Mesendoderm (in vitro differentiated cells): ENCODE data around the gene CDKN3.

Source experiments
- DNase-seq: peaks from one replicate; pipeline ENCODE4 v3.0.0; 2013
- H2AK5ac ChIP-seq: 2 replicates; pipeline ENCODE4 v1.6.1; 2013; ENCODE audit warnings: low read length, inconsistent platforms
- H2BK120ac ChIP-seq: 2 replicates; pipeline ENCODE4 v1.6.1; 2013; ENCODE audit warnings: low read depth, mild to moderate bottlenecking, low read length, moderate library complexity, mixed read lengths
- H2BK15ac ChIP-seq: replicated peaks from 2 replicates; pipeline ENCODE4 v1.6.1; 2013; ENCODE audit warnings: low read depth, mild to moderate bottlenecking, moderate library complexity
- H2BK5ac ChIP-seq: 2 replicates; pipeline ENCODE4 v1.6.1; 2013; ENCODE audit warnings: low read length, inconsistent platforms
- H3K18ac ChIP-seq: 2 replicates; pipeline ENCODE4 v1.6.1; 2013; ENCODE audit warnings: mild to moderate bottlenecking, low read length, mixed read lengths
- H3K23ac ChIP-seq: one replicate; pipeline ENCODE4 v1.6.1; 2013; ENCODE audit warnings: low read length
- H3K27ac ChIP-seq: 2 replicates; pipeline ENCODE4 v1.5.1; 2013; ENCODE audit warnings: low read depth, mild to moderate bottlenecking, inconsistent platforms, low read length, moderate library complexity
- H3K27me3 ChIP-seq: 2 replicates; pipeline ENCODE4 v1.6.1; 2013; ENCODE audit warnings: low read length, control low read depth, mild to moderate bottlenecking, inconsistent platforms; ENCODE audit not compliant: insufficient read depth, poor library complexity
- H3K36me3 ChIP-seq: 2 replicates; pipeline ENCODE4 v1.6.1; 2013; ENCODE audit warnings: low read length, inconsistent platforms; ENCODE audit not compliant: control insufficient read depth, insufficient read depth
- H3K4ac ChIP-seq: one replicate; pipeline ENCODE4 v1.6.1; 2013; ENCODE audit warnings: low read depth, mild to moderate bottlenecking, low read length, moderate library complexity
- H3K4me1 ChIP-seq: 2 replicates; pipeline ENCODE4 v1.6.1; 2013; ENCODE audit warnings: low read depth, low read length, inconsistent platforms; ENCODE audit not compliant: control insufficient read depth
- H3K4me2 ChIP-seq: 2 replicates; pipeline ENCODE4 v1.6.1; 2013; ENCODE audit warnings: low read length
- H3K4me3 ChIP-seq: 2 replicates; pipeline ENCODE4 v1.5.1; 2013; ENCODE audit warnings: mild to moderate bottlenecking, low read length
- H3K56ac ChIP-seq: one replicate; pipeline ENCODE4 v1.6.1; 2013; ENCODE audit warnings: low read length
- H3K79me1 ChIP-seq: 2 replicates; pipeline ENCODE4 v1.6.1; 2013; ENCODE audit warnings: low read length, inconsistent platforms
- H3K79me2 ChIP-seq: 2 replicates; pipeline ENCODE4 v1.6.1; 2013; ENCODE audit warnings: mild to moderate bottlenecking, low read length; ENCODE audit not compliant: control insufficient read depth, insufficient read depth
- H3K9ac ChIP-seq: 2 replicates; pipeline ENCODE4 v1.6.1; 2013; ENCODE audit warnings: low read length, inconsistent platforms
- H4K5ac ChIP-seq: one replicate; pipeline ENCODE4 v1.6.1; 2013; ENCODE audit warnings: low read length
- H4K8ac ChIP-seq: one replicate; pipeline ENCODE4 v1.6.1; 2013; ENCODE audit warnings: low read depth, mild to moderate bottlenecking, control low read depth, low read length, moderate library complexity
- WGBS: extraction: QIAGEN DNeasy Blood & Tissue Kit; methylation state at CpG from one replicate; pipeline ENCODE4 v1.1.7; 2013; ENCODE audit warnings: low lambda C conversion rate, missing lambda C conversion rate; ENCODE audit not compliant: insufficient coverage; ENCODE audit errors: extremely low coverage; 5-methylcytosine and 5-hydroxymethylcytosine counted together

CDKN3 gene

GRCh38 chr14:54446161-54446693, 49.4 kb downstream of the CDKN3 start:
- no peak overlapping the region for H3K9ac ChIP-seq
- H3K4me2 ChIP-seq = no peak overlapping the region
- no peak overlapping the region for H3K23ac ChIP-seq
- H3K79me1 ChIP-seq = no peaks in the 10 kb centered on the region
- H2BK5ac ChIP-seq = no peak overlapping the region
- H3K4me1 ChIP-seq = no peaks in the 10 kb centered on the region
- no CpG with 5 or more reads among the region's 5 CpGs for WGBS
- no peak overlapping the region for H3K18ac ChIP-seq
- no peak overlapping the region for H3K4ac ChIP-seq
- no peaks in the 10 kb centered on the region for H3K36me3 ChIP-seq
- H2BK120ac ChIP-seq = no peak overlapping the region
- H2BK15ac ChIP-seq = no peak overlapping the region
- H3K27ac ChIP-seq = no peak overlapping the region
- H4K5ac ChIP-seq = no peak overlapping the region
- H2AK5ac ChIP-seq = no peak overlapping the region
- H4K8ac ChIP-seq = no peak overlapping the region
- no peaks in the 10 kb centered on the region for H3K27me3 ChIP-seq
- H3K56ac ChIP-seq = no peak overlapping the region
- no peaks in the 10 kb centered on the region for H3K79me2 ChIP-seq
- H3K4me3 ChIP-seq = no peak overlapping the region
- no peak for DNase-seq

- no peak overlapping the region for H4K5ac ChIP-seq
- H3K4ac ChIP-seq = no peak overlapping the region
- DNase-seq = no peak
- no peak overlapping the region for H2BK120ac ChIP-seq
- H3K23ac ChIP-seq = no peak overlapping the region
- no peak overlapping the region for H2AK5ac ChIP-seq
- no peak overlapping the region for H3K9ac ChIP-seq
- no peak overlapping the region for H3K4me2 ChIP-seq
- no peak overlapping the region for H4K8ac ChIP-seq
- no peak overlapping the region for H2BK15ac ChIP-seq
- no peaks in the 10 kb centered on the region for H3K79me1 ChIP-seq
- WGBS = no CpG with 5 or more reads among the region's 8 CpGs
- H3K56ac ChIP-seq = no peak overlapping the region
- no peak overlapping the region for H3K27ac ChIP-seq
- no peak overlapping the region for H3K18ac ChIP-seq
- H3K36me3 ChIP-seq = no peaks in the 10 kb centered on the region
- H3K4me3 ChIP-seq = no peak overlapping the region
- H3K4me1 ChIP-seq = no peaks in the 10 kb centered on the region
- H3K27me3 ChIP-seq = no peaks in the 10 kb centered on the region
- H3K79me2 ChIP-seq = no peaks in the 10 kb centered on the region
- no peak overlapping the region for H2BK5ac ChIP-seq
These were observed 50.5 kb downstream of the CDKN3 start for GRCh38 chr14:54447231-54447692.

DNA sequence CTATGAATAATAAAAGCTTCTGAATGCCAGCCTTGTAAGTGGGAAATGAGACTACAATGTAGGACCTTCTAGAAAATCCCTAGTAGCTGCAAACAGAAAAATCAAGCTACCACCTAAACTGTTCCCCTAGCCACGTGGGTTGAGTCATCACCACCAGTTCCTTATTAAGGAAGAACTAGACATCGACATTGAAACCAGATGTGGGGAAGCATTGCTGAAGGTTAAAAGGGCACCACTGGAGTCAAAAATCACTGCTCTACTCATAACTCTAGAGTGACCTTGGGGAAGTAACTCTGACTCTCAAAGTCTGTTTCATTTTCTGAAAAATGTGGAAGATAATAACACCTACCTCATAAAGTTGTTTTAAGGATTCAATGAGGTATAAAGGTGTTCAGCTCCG, 53.7 kb downstream of the CDKN3 start:
- Histone ChIP-seq H3K79me2 (no peaks in the 10 kb centered on the region), H3K4me3 (no peak overlapping the region), H3K36me3 (no peaks in the 10 kb centered on the region), H3K56ac (no peak overlapping the region), H4K5ac (no peak overlapping the region), H3K27ac (no peak overlapping the region), H2BK120ac (no peak overlapping the region), H3K9ac (no peak overlapping the region), H3K4me1 (no peaks in the 10 kb centered on the region), H3K4ac (no peak overlapping the region), H2BK15ac (no peak overlapping the region), H3K18ac (no peak overlapping the region), H3K79me1 (no peaks in the 10 kb centered on the region), H2AK5ac (no peak overlapping the region), H3K4me2 (no peak overlapping the region), H4K8ac (no peak overlapping the region), H3K27me3 (no peaks in the 10 kb centered on the region), H2BK5ac (no peak overlapping the region), H3K23ac (no peak overlapping the region)
- no peak for DNase-seq
- WGBS = no CpG with 5 or more reads among the region's 3 CpGs

- Histone ChIP-seq H3K27ac (no peak overlapping the region), H2BK15ac (no peak overlapping the region), H2BK120ac (no peak overlapping the region), H3K79me1 (no peaks in the 10 kb centered on the region), H3K4me2 (no peak overlapping the region), H3K4me1 (no peaks in the 10 kb centered on the region), H3K79me2 (no peaks in the 10 kb centered on the region), H2AK5ac (no peak overlapping the region), H4K8ac (no peak overlapping the region), H4K5ac (no peak overlapping the region), H3K18ac (no peak overlapping the region), H3K27me3 (no peaks in the 10 kb centered on the region), H3K4ac (no peak overlapping the region), H3K9ac (no peak overlapping the region), H3K4me3 (no peak overlapping the region), H2BK5ac (no peak overlapping the region), H3K36me3 (no peaks in the 10 kb centered on the region), H3K56ac (no peak overlapping the region), H3K23ac (no peak overlapping the region)
- no peak for DNase-seq
- no CpG with 5 or more reads among the region's 7 CpGs for WGBS
These were observed 54.4 kb downstream of the CDKN3 start for GRCh38 chr14:54451121-54451601.

DNA sequence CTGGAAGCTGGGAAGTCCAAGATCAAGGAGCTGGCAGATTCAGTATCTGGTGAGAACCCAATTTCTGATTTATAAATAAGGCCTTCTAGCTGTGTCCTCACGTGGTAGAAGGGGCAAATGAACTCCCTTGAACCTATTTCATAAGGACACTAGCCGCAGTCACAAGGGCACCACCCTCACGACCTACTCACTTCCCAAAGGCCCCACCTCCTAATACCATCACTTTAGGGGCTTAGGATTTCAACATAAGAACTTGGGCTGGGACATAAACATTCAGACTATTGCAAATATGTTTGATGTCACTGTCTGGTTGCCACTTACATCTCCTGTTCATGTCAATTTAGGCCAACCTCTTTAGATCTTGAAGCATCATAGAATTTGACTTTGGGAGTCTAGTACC, 55.2 kb downstream of the CDKN3 start:
- Histone ChIP-seq H2BK120ac (no peak overlapping the region), H2AK5ac (no peak overlapping the region), H3K23ac (no peak overlapping the region), H3K79me2 (no peaks in the 10 kb centered on the region), H3K27me3 (no peaks in the 10 kb centered on the region), H3K4me3 (no peak overlapping the region), H2BK15ac (no peak overlapping the region), H3K9ac (no peak overlapping the region), H2BK5ac (no peak overlapping the region), H4K8ac (no peak overlapping the region), H3K56ac (no peak overlapping the region), H3K4me1 (no peaks in the 10 kb centered on the region), H3K79me1 (no peaks in the 10 kb centered on the region), H4K5ac (no peak overlapping the region), H3K4me2 (no peak overlapping the region), H3K4ac (no peak overlapping the region), H3K18ac (no peak overlapping the region), H3K36me3 (no peaks in the 10 kb centered on the region), H3K27ac (no peak overlapping the region)
- no CpG with 5 or more reads among the region's 3 CpGs for WGBS
- DNase-seq = no peak

DNA sequence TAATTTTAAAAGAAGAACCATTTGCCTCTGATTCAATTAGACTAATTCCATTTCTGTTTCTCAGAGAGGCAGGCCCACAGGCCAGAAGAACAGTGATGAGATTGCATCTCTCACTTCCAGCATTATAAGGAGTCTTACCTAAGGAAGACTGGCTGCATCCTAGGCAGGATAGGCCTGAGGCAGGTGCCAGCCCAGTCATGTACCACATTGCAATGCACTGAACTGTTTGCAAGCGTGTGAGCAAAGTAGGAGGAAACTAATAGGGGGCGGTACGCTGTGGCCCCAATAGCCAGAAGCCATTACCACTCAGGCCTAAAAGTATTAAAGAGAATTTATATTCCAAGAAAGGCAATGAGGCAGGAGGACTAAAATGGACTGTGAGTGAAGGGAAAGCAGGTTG, 56.4 kb downstream of the CDKN3 start:
- no peaks in the 10 kb centered on the region for H3K79me2 ChIP-seq
- no peak overlapping the region for H3K4me2 ChIP-seq
- H3K27ac ChIP-seq = no peak overlapping the region
- H4K5ac ChIP-seq = no peak overlapping the region
- no peak overlapping the region for H2BK5ac ChIP-seq
- H3K4me1 ChIP-seq = no peaks in the 10 kb centered on the region
- H2BK15ac ChIP-seq = no peak overlapping the region
- H3K18ac ChIP-seq = no peak overlapping the region
- no peaks in the 10 kb centered on the region for H3K79me1 ChIP-seq
- DNase-seq = no peak
- no peaks in the 10 kb centered on the region for H3K36me3 ChIP-seq
- no peaks in the 10 kb centered on the region for H3K27me3 ChIP-seq
- H3K56ac ChIP-seq = no peak overlapping the region
- no peak overlapping the region for H2BK120ac ChIP-seq
- no peak overlapping the region for H3K4ac ChIP-seq
- no peak overlapping the region for H3K4me3 ChIP-seq
- WGBS = no CpG with 5 or more reads among the region's 3 CpGs
- no peak overlapping the region for H2AK5ac ChIP-seq
- H4K8ac ChIP-seq = no peak overlapping the region
- no peak overlapping the region for H3K9ac ChIP-seq
- H3K23ac ChIP-seq = no peak overlapping the region
